ENCODE results near the gene WDR47.
"Not testable (repeated sequence)": the region's sequence is repeated elsewhere in the genome, so short reads cannot be mapped to it uniquely, and the experiment has no call there.

Gene WDR47

GRCh38 chr1:109050228-109050995 lies 8.5 kb upstream of the WDR47 start:
- DNase-seq = no peak

- DNase-seq = no peak
Observed at GRCh38 chr1:109048335-109048734, 6.4 kb upstream of the WDR47 start.

- no peak for DNase-seq
Observed at GRCh38 chr1:109047339-109047738, 5.4 kb upstream of the WDR47 start.

- no peak for DNase-seq
Observed at GRCh38 chr1:109046671-109047070, 4.8 kb upstream of the WDR47 start.

- DNase-seq = no peak
Observed at GRCh38 chr1:109045595-109045994, 3.7 kb upstream of the WDR47 start.

GRCh38 chr1:109040989-109041620 lies 797 bp downstream of the WDR47 start:
- DNase-seq = no peak

- DNase-seq = no peak
Observed at GRCh38 chr1:109040627-109040988, 1.3 kb downstream of the WDR47 start.

GRCh38 chr1:109034382-109034781 lies 7.5 kb downstream of the WDR47 start:
- DNase-seq = no peak

GRCh38 chr1:109029493-109029892 lies 12.4 kb downstream of the WDR47 start:
- not testable (repeated sequence) for DNase-seq

- no peak for DNase-seq
Observed at GRCh38 chr1:109027841-109028240, 14.1 kb downstream of the WDR47 start.

- no peak for DNase-seq
Observed at GRCh38 chr1:109025694-109026093, 16.2 kb downstream of the WDR47 start.

GRCh38 chr1:109024646-109025045 lies 17.3 kb downstream of the WDR47 start:
- no peak for DNase-seq

GRCh38 chr1:109020693-109021257 lies 21.1 kb downstream of the WDR47 start:
- no peak for DNase-seq

GRCh38 chr1:109017719-109018118 lies 24.2 kb downstream of the WDR47 start:
- DNase-seq = not testable (repeated sequence)

- no peak for DNase-seq
Observed at GRCh38 chr1:109017134-109017533, 24.8 kb downstream of the WDR47 start.

- DNase-seq = no peak
Observed at GRCh38 chr1:109011335-109011734, 30.6 kb downstream of the WDR47 start.

- not testable (repeated sequence) for DNase-seq
Observed at GRCh38 chr1:108996622-108997021, 45.3 kb downstream of the WDR47 start.

GRCh38 chr1:108983114-108983513 lies 58.8 kb downstream of the WDR47 start:
- DNase-seq = no peak

GRCh38 chr1:108976658-108977057 lies 65.2 kb downstream of the WDR47 start:
- DNase-seq = no peak

- DNase-seq = no peak
Observed at GRCh38 chr1:108972951-108973350, 69.0 kb downstream of the WDR47 start.

GRCh38 chr1:108969346-108969745 lies 72.6 kb downstream of the WDR47 start:
- no peak for DNase-seq

- DNase-seq = peak; percentile 94
Observed at GRCh38 chr1:108963052-108963686, 78.7 kb downstream of the WDR47 start, which contains the start of gene CLCC1. Gene CLCC1, minus strand, starts transcription at chr1:108963484. Its CDS starts 13,047 bp downstream, at chr1:108950437.

GRCh38 chr1:108962681-108963051 lies 79.2 kb downstream of the WDR47 start:
- DNase-seq = no peak

Data from activated gamma-delta T cell (primary cell).